Mucosa of rectum (tissue), 2 donors: Measurements from ENCODE around the gene MAPK8IP1.

Source experiments
- H3K27ac ChIP-seq, 2 donors: one replicate each; pipeline ENCODE4 v1.7.0; 2013; ENCODE audit warnings: inconsistent platforms in 2 of 2, low read depth in 2 of 2, low read length in 2 of 2
- H3K27me3 ChIP-seq, 2 donors: one replicate each; pipeline ENCODE4 v1.7.0; 2013; ENCODE audit warnings: low read length in 2 of 2; ENCODE audit not compliant: control insufficient read depth in 2 of 2, insufficient read depth in 2 of 2
- H3K36me3 ChIP-seq, 2 donors: one replicate each; pipeline ENCODE4 v1.7.0; 2013; ENCODE audit warnings: low read length in 2 of 2; ENCODE audit not compliant: control insufficient read depth in 2 of 2, insufficient read depth in 2 of 2
- H3K4me1 ChIP-seq, 2 donors: one replicate each; pipeline ENCODE4 v1.7.0; 2013; ENCODE audit warnings: low read length in 2 of 2, mild to moderate bottlenecking in 1 of 2; ENCODE audit not compliant: control insufficient read depth in 2 of 2, insufficient read depth in 2 of 2
- H3K4me3 ChIP-seq, 2 donors: one replicate each; pipeline ENCODE4 v1.7.0; 2013; ENCODE audit warnings: low read length in 2 of 2
- H3K9ac ChIP-seq, 2 donors: one replicate each; pipeline ENCODE4 v1.7.0; 2013; ENCODE audit warnings: low read length in 2 of 2, low read depth in 1 of 2, mild to moderate bottlenecking in 1 of 2
- H3K9me3 ChIP-seq, 2 donors: one replicate each; pipeline ENCODE4 v1.7.0; 2013; ENCODE audit warnings: low read length in 2 of 2; ENCODE audit not compliant: control insufficient read depth in 2 of 2
- donor health status: healthy.
- donor health status: Normal muscosa, but diverticular disease.

MAPK8IP1 gene

DNA sequence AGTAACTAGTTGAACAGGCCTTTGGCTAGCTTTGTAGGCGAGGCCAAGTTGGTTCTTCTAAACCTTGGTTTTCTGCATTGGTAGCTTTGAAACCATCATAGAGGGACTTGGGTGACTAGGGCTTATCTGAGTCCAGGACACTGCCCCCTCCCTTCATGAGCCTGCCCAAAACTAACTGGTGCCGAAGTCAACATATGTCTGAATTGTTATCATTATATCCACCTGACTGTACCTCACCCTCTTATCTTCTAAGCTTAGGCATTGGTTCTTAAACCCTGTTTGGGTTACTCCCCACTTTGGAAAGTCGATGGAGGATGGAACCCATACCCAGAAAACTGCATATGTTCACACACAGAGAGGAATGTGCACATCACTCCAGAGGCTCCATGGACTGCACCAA, 7.6 kb upstream of the MAPK8IP1 start:
- Histone ChIP-seq H3K9me3 (no peaks in the 10 kb centered on the region), H3K4me3 (no peak overlapping the region), H3K4me1 (no peaks in the 10 kb centered on the region), H3K9ac (no peak overlapping the region), H3K27ac (no peak overlapping the region), H3K27me3 (no peaks in the 10 kb centered on the region), H3K36me3 (peaks cover 46 to 77% of the 10 kb centered on the region in 2 donors)

DNA sequence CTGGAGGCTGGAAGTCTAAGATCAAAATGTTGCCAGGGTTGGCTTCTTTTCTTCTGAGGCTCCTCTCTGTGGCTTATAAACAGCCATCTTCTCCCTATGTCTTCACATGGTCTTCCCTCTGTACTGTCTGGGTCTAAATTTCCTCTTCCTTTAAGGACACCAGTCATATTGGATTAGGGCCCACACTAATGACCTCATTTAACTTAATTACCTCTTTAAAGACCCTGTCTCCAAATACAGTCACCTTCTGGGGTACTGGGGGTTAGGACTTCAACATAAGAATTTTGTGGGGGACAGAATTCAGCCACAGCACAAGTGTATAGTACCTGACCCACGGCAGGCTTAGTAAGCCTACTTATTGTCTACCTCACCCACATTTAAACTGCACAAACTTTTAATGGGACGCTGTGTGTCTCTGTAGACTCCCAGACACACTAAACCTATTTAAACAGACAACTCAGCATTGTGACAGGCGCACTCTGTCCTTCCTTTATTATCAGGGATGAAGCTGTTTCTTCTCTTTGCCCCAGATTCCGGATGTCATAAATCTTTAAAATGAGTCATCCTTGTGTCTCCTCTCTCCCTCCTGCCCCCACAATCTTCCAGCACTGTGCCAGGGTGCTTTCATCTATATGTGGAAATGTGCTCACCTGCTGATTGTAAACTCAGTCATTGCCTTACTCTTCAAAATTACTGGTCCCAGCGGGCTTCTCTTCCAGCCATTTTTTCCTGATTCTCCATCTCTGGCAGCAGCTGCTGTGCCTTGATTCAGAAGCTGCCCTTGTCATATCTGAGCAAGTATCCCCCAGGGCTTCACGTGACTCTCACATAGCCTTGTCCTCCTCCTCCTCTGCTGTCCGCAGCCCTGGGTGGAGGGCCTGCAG, 5.4 kb upstream of the MAPK8IP1 start:
- no peak overlapping the region for H3K27ac ChIP-seq
- H3K27me3 ChIP-seq: no peaks in the 10 kb centered on the region
- peaks cover 38 to 66% of the 10 kb centered on the region in 2 donors for H3K36me3 ChIP-seq
- no peak overlapping the region for H3K9ac ChIP-seq
- no peaks in the 10 kb centered on the region for H3K9me3 ChIP-seq
- H3K4me3 ChIP-seq: no peak overlapping the region
- H3K4me1 ChIP-seq: peaks cover 0 to 1% of the 10 kb centered on the region in 2 donors

DNA sequence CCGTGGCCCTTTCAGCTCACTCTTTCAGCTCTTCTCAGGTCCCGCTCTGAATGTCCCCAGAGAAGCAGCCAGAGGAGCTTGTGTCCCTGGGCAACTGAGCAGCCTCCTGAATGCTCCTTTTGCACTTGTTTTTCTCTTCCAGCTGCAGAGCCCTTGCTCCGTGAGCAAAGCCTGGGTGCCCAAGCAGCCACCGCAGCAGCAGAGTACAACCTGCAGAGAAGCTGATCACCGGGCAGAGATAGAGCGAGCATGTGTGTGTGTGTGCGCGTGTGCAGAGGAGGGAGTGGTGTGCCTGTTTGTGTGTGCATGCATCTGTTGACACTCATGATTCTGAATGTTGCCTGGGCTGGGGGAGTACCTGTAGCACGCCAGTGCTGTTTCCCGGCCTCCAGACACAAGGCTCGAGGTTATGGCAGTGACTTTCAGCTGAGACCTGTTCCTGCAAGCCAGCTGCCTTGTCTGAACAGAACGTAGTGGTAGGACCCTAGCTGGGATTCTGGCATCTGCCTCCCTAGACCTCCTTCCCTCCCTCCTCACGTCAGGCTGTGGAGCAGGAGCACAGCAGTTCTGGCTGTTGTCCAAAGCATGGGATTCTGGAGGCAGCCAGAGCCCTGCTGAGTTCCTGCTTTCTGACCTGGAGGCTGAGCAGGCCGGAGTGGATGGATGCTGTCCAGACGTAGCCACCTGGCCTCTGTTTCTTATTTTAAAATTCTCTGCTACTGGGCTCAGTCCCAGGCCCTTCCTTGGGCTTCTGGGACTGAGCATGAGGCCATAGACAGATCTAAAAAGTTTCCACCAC, 4.5 kb upstream of the MAPK8IP1 start:
- Histone ChIP-seq H3K27ac (no peak overlapping the region), H3K4me1 (peaks cover 0 to 3% of the 10 kb centered on the region in 2 donors), H3K27me3 (no peaks in the 10 kb centered on the region), H3K9ac (no peak overlapping the region), H3K36me3 (peaks cover 38 to 58% of the 10 kb centered on the region in 2 donors), H3K4me3 (no peak overlapping the region), H3K9me3 (no peaks in the 10 kb centered on the region)

DNA sequence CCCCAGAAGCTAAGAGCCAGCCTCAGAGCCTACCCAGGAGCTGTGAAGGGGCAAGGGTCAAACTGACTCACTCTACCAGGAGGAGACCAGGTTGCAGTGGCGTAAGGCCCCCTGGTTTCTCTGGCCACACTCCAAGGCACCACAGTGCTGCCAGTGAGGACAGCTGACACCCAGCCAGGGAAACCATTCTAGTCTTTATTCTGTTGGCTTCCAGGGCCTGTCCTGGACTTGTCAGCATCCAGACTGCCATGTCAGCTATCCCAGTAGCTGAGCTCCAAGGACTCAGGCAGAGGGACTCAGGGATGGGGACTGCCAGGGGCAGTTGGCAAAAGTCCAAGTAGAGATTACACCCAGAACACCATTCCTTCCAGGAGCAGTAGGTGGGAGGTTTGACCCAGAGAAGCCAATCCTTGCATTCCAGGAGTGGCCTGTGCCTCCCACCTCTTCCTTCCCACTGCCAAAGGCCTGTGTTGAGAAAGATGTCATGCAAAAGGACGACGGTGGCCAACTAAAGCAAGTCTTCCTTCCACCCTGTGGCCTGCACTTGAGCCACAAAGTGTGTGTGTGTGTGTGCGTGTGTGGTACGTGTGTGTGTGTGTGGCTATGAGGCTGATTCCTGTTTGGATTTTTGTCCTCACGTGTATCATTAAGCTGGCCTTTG, 3.6 kb upstream of the MAPK8IP1 start:
- no peak overlapping the region for H3K9ac ChIP-seq
- no peak overlapping the region for H3K27ac ChIP-seq
- H3K27me3 ChIP-seq: no peaks in the 10 kb centered on the region
- peaks cover 0 to 3% of the 10 kb centered on the region in 2 donors for H3K4me1 ChIP-seq
- H3K4me3 ChIP-seq: no peak overlapping the region
- H3K36me3 ChIP-seq: peaks cover 31 to 50% of the 10 kb centered on the region in 2 donors
- H3K9me3 ChIP-seq: no peaks in the 10 kb centered on the region

DNA sequence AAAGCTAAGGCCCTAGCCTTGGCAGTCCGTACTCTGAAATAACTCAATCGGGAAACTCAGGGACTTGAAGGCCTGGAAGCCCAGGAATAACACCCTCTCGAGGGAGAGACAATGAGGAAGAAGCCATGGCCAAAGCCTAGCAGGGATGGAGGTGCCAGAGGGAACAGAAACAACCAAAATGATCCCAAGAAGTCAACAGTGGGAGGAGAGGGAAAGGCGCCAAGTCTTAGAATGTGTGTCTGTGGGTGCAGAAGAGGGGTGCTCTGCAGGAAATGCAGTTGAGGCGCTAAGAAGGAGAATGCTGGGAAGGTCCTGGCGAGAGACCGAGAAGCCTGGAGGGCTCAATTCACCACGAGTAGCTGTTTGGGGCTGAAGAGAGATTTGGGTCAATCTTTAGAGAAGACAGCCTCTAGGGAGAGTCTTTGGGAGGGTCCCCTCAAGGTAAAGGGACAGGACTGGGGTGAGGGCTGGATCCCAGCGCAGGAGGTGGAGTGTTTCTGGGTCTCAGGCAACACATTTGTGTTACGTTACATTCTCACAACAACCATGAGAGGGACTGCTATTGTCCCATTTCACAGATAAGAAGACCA, 760 bp upstream of the MAPK8IP1 start:
- Histone ChIP-seq H3K9ac (no peak overlapping the region), H3K36me3 (peaks cover 16 to 30% of the 10 kb centered on the region in 2 donors), H3K4me3 (peak overlapping the region; percentile 34 to 48), H3K27me3 (no peaks in the 10 kb centered on the region), H3K27ac (no peak overlapping the region), H3K4me1 (peaks cover 0 to 3% of the 10 kb centered on the region in 2 donors), H3K9me3 (no peaks in the 10 kb centered on the region)

DNA sequence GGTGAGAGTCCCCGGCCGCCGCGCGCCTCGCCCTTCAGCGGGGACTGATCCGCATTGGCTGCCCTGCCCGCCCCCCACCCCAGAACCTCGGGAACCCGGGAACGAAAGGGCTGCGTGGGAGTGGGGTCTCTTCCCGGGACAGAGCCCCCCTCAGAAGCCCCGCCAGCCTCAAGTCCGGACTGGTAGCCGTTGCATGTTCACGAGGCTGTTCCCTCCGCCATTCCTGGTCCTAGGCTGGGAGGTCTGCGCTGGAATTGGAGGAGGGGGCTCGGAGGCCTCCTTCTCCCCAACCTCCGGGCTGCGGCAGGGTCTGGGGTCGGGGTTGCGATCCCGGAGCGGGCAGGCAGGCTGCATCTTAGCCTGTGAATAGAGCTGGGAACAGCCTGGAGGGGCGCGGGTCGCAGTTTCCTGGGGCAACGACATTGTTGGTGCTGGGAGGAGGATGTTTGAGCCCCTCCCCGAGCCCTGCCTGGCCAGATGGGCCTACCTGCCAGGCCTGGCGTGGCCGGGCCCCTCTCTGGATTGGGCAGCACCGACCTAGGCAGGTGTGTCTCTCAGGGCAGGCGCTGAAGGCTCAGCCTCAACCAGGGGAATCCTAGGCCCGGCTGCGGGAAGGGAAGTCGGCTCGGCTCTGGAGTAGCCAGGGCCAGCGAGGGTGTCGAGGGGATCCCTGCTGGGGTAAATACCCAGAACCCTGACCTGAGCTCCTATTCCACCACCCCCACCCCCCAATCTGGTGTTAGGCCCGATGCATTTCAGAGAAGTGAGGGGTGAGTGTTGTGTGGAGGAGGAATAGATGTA, 670 bp downstream of the MAPK8IP1 start:
- Histone ChIP-seq H3K4me3 (peak overlapping the region; percentile 37 to 53), H3K27ac (no peak overlapping the region), H3K9ac (no peak overlapping the region)

DNA sequence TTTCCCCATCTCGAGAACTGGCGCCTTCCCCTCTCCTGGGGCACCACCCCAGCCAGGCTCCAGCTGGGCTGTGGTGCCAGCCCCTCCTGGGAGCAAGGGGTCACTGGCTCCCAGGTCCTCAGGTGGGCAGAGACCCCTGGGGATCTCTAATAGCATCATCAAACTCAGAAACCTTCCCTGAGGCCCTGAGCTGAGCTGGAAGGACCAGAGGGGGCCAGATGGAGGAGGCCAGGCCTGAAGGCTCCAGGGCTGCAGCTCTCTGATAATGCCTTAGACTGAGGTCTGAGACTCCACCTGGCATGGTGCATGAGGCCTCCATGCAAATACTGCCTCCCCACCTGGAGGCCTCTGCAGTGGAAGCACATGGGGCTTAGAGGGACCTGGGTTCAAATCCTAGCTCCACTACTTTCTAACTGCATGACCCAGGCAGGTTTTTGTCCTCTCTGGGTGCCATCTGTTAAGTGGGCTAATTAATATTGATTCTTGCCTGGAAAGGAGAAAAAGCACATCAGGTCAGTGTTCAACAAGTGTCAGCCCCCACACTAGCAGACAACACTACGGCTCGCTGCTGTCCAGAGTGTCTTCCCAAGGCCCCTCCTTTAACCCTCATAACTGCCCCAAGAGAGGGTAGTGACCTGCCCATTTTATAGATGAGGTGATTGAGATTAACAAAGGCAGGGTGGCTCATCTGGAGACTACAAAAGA, 1.5 kb downstream of the MAPK8IP1 start:
- Histone ChIP-seq H3K4me3 (no peak overlapping the region), H3K27me3 (no peaks in the 10 kb centered on the region), H3K27ac (no peak overlapping the region), H3K4me1 (peaks cover 0 to 3% of the 10 kb centered on the region in 2 donors), H3K36me3 (peaks cover 2 to 7% of the 10 kb centered on the region in 2 donors), H3K9me3 (no peaks in the 10 kb centered on the region), H3K9ac (no peak overlapping the region)

More for the DNA sequence above, 670 bp downstream of the MAPK8IP1 start:
- H3K36me3 ChIP-seq: peaks cover 11 to 16% of the 10 kb centered on the region in 2 donors
- no peaks in the 10 kb centered on the region for H3K9me3 ChIP-seq
- H3K4me1 ChIP-seq: peaks cover 0 to 3% of the 10 kb centered on the region in 2 donors
- no peaks in the 10 kb centered on the region for H3K27me3 ChIP-seq

DNA sequence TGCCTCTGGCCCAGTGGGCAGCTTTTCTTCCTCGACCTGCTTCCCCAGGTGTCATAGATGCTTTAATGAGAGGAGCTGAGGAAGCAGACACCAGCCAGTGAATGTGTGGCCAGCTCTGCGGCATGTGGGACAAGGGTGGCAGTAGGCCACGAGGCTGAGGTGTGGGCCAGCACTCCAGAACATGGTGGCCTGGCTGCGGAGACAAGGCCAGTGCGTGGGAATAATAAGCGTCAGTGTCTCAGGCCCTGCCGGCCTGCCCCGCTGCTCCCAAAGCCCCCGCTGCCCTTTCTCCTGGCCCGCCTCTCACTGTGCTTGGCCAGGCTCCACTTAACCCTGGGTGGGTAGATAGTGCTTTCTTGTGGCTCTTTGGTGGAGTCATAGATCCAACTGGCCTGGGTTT, 2.1 kb downstream of the MAPK8IP1 start:
- no peaks in the 10 kb centered on the region for H3K9me3 ChIP-seq
- no peaks in the 10 kb centered on the region for H3K27me3 ChIP-seq
- H3K27ac ChIP-seq: no peak overlapping the region
- H3K4me1 ChIP-seq: peaks cover 0 to 3% of the 10 kb centered on the region in 2 donors
- peaks cover 0 to 2% of the 10 kb centered on the region in 2 donors for H3K36me3 ChIP-seq
- no peak overlapping the region for H3K9ac ChIP-seq
- H3K4me3 ChIP-seq: no peak overlapping the region

DNA sequence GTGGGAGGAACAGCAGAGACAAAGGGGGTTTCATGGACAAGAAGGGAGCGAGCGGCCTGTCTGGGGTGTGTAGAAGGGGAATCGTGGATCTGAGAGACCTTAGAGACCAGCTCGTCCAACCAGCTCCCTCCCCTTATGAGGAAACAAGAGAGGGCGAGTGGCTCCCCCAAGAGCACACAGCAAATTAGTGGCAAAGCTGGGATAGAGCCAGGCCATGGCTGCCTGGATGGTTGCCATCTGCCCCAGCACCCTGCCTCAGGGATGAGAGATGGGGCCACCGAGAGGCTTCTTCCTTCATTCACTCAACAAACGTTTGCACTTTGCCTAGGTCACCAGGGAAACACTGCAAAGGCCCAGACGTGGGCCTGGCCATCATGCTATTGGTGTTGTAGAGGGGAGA, 4.1 kb downstream of the MAPK8IP1 start:
- H3K27ac ChIP-seq: no peak overlapping the region
- no peak overlapping the region for H3K9ac ChIP-seq
- no peak overlapping the region for H3K4me3 ChIP-seq
- H3K9me3 ChIP-seq: no peaks in the 10 kb centered on the region
- peaks cover 0 to 3% of the 10 kb centered on the region in 2 donors for H3K4me1 ChIP-seq
- H3K36me3 ChIP-seq: no peaks in the 10 kb centered on the region
- no peaks in the 10 kb centered on the region for H3K27me3 ChIP-seq
